Stomach smooth muscle (tissue), 2 donors: ENCODE results near the gene CTSF.

Experiments
- H3K27ac ChIP-seq: one replicate; pipeline ENCODE4 v1.7.0; 2013; ENCODE audit warnings: mild to moderate bottlenecking, low read length, inconsistent platforms
- H3K27me3 ChIP-seq, 2 donors: one replicate each; pipeline ENCODE4 v1.7.0; 2013; ENCODE audit warnings: low read length in 2 of 2; ENCODE audit not compliant: insufficient read depth in 2 of 2, control insufficient read depth in 1 of 2
- H3K36me3 ChIP-seq, 2 donors: one replicate each; pipeline ENCODE4 v1.7.0; 2013; ENCODE audit warnings: low read length in 2 of 2; ENCODE audit not compliant: control insufficient read depth in 2 of 2, insufficient read depth in 2 of 2
- H3K4me1 ChIP-seq: one replicate; pipeline ENCODE4 v1.7.0; 2013; ENCODE audit warnings: low read length; ENCODE audit not compliant: control insufficient read depth, insufficient read depth
- H3K4me3 ChIP-seq, 2 donors: one replicate each; pipeline ENCODE4 v1.7.0; 2013; ENCODE audit warnings: low read length in 2 of 2
- H3K9ac ChIP-seq, 2 donors: one replicate each; pipeline ENCODE4 v1.7.0; 2013; ENCODE audit warnings: low read length in 2 of 2, mild to moderate bottlenecking in 1 of 2
- H3K9me3 ChIP-seq, 2 donors: one replicate each; pipeline ENCODE4 v1.7.0; 2013; ENCODE audit warnings: low read length in 2 of 2; ENCODE audit not compliant: control insufficient read depth in 2 of 2
- donor health status: healthy.
- donor health status: Pancreatic carcinoma.

CTSF gene

GRCh38 chr11:66557733-66558326 lies 10.6 kb downstream of the CTSF start:
- Histone ChIP-seq H3K4me1 (peaks cover 10% of the 10 kb centered on the region), H3K27ac (no peak overlapping the region), H3K27me3 (peaks cover 0 to 5% of the 10 kb centered on the region in 2 donors), H3K4me3 (no peak overlapping the region), H3K36me3 (no peaks in the 10 kb centered on the region), H3K9me3 (no peaks in the 10 kb centered on the region), H3K9ac (no peak overlapping the region)

GRCh38 chr11:66556086-66556485 lies 12.3 kb downstream of the CTSF start:
- Histone ChIP-seq H3K36me3 (no peaks in the 10 kb centered on the region), H3K27me3 (peaks cover 0 to 5% of the 10 kb centered on the region in 2 donors), H3K4me1 (peaks cover 10% of the 10 kb centered on the region), H3K9me3 (no peaks in the 10 kb centered on the region), H3K4me3 (no peak overlapping the region), H3K9ac (no peak overlapping the region), H3K27ac (no peak overlapping the region)

GRCh38 chr11:66555416-66555815 lies 13.0 kb downstream of the CTSF start:
- Histone ChIP-seq H3K4me3 (no peak overlapping the region), H3K9ac (no peak overlapping the region), H3K36me3 (no peaks in the 10 kb centered on the region), H3K27me3 (peaks cover 0 to 5% of the 10 kb centered on the region in 2 donors), H3K4me1 (peaks cover 10% of the 10 kb centered on the region), H3K9me3 (no peaks in the 10 kb centered on the region), H3K27ac (no peak overlapping the region)

- Histone ChIP-seq H3K27me3 (peaks cover 0 to 5% of the 10 kb centered on the region in 2 donors), H3K4me1 (peaks cover 10% of the 10 kb centered on the region), H3K4me3 (no peak overlapping the region), H3K9me3 (no peaks in the 10 kb centered on the region), H3K36me3 (no peaks in the 10 kb centered on the region), H3K9ac (no peak overlapping the region), H3K27ac (no peak overlapping the region)
Measured at GRCh38 chr11:66554602-66555001, 13.8 kb downstream of the CTSF start.

GRCh38 chr11:66550887-66551286 lies 17.5 kb downstream of the CTSF start:
- Histone ChIP-seq H3K9me3 (no peaks in the 10 kb centered on the region), H3K27me3 (peaks cover 0 to 3% of the 10 kb centered on the region in 2 donors), H3K27ac (no peak overlapping the region), H3K36me3 (no peaks in the 10 kb centered on the region), H3K4me1 (peaks cover 10% of the 10 kb centered on the region), H3K9ac (no peak overlapping the region), H3K4me3 (no peak overlapping the region)

GRCh38 chr11:66549696-66550095 lies 18.7 kb downstream of the CTSF start:
- Histone ChIP-seq H3K4me1 (peaks cover 19% of the 10 kb centered on the region), H3K36me3 (no peaks in the 10 kb centered on the region), H3K27ac (no peak overlapping the region), H3K9me3 (no peaks in the 10 kb centered on the region), H3K9ac (no peak overlapping the region), H3K4me3 (no peak overlapping the region), H3K27me3 (no peaks in the 10 kb centered on the region)

DNA sequence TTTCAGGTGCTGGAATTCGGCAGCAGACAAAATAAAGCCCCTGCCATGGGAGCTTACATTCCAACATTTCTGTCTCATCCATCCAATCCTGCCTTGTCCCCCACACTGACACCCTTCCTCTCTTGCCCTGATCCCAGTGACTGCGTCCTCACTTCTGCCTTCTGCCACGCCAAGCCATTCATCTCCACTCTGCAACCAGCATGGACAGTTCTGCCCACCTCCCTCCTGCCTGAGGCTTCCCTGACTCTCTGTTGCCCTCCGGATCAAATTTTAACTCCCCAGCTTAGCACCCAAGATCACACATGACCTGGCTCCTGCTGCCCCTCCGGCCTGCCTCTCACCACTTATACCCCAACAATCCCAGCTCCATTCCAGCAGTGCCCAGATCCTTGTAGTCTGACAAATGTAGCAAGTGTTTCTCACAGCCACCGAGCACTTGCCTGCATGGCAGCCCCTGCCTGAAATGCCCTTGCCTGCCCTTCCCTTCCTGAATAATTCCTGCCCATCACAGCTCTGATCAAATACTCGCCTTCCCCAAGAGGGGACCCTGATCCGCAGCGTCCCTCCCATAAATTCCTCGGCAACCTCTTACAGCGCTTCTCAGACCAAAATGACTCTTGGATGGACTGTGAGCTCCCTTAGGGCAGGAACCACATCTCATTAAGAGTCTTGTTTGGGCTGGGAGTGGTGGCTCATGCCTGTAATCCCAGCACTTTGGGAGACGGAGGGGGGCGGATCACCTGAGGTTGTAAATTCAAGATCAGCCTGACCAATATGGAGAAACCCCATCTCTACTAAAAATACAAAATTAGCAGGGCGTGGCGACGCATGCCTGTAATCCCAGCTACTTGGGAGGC lies 19.4 kb downstream of the CTSF start:
- H3K9me3 ChIP-seq: no peaks in the 10 kb centered on the region
- H3K9ac ChIP-seq: no peak overlapping the region
- H3K27me3 ChIP-seq: no peaks in the 10 kb centered on the region
- peaks cover 24% of the 10 kb centered on the region for H3K4me1 ChIP-seq
- no peak overlapping the region for H3K27ac ChIP-seq
- H3K36me3 ChIP-seq: no peaks in the 10 kb centered on the region
- H3K4me3 ChIP-seq: no peak overlapping the region

DNA sequence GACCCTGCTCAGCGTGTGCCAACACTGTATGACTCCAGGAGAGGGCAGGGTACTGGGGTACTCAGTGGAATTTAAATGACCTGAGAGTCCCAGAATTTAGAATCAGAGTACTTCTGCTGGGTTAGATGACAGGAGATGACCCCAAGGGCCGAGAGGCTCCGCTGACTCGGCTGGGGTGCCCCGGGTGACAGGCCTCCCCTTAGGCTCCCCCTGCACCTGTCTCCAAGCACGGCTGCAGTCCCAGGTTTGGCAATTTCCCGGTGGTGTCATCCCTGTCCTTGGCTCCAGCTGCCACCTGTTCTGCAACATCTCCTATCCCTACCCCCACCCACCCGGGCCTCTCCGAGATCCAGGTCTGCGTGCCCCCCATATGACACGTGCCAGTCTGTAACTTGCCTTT lies 20.4 kb downstream of the CTSF start:
- H3K4me3 ChIP-seq: no peak overlapping the region
- H3K9ac ChIP-seq: no peak overlapping the region
- H3K9me3 ChIP-seq: no peaks in the 10 kb centered on the region
- H3K27me3 ChIP-seq: no peaks in the 10 kb centered on the region
- peaks cover 0 to 4% of the 10 kb centered on the region in 2 donors for H3K36me3 ChIP-seq
- peaks cover 31% of the 10 kb centered on the region for H3K4me1 ChIP-seq
- H3K27ac ChIP-seq: no peak overlapping the region

GRCh38 chr11:66547662-66548009 lies 20.8 kb downstream of the CTSF start:
- H3K9me3 ChIP-seq: no peaks in the 10 kb centered on the region
- no peak overlapping the region for H3K9ac ChIP-seq
- no peak overlapping the region for H3K4me3 ChIP-seq
- H3K27me3 ChIP-seq: no peaks in the 10 kb centered on the region
- H3K36me3 ChIP-seq: peaks cover 2 to 8% of the 10 kb centered on the region in 2 donors
- peaks cover 33% of the 10 kb centered on the region for H3K4me1 ChIP-seq
- H3K27ac ChIP-seq: no peak overlapping the region

GRCh38 chr11:66546966-66547661 lies 21.3 kb downstream of the CTSF start:
- H3K27ac ChIP-seq: no peak overlapping the region

More at GRCh38 chr11:66546966-66547661, 21.3 kb downstream of the CTSF start:
- H3K36me3 ChIP-seq: peaks cover 5 to 13% of the 10 kb centered on the region in 2 donors
- no peaks in the 10 kb centered on the region for H3K9me3 ChIP-seq
- H3K4me3 ChIP-seq: no peak overlapping the region
- H3K9ac ChIP-seq: no peak overlapping the region
- peaks cover 33% of the 10 kb centered on the region for H3K4me1 ChIP-seq
- no peaks in the 10 kb centered on the region for H3K27me3 ChIP-seq
